ENCODE results near the gene C13orf46. TPM values are rescaled to one million over a fixed set of nuclear protein-coding genes. Genes with fewer than 3 reads are reported as not detected.
A peak's percentile ranks its signal among the peaks of the same experiment; 100 is the strongest.

Gene C13orf46
- total RNA-seq, 1 experiment from 2014 or later: not detected

- in situ Hi-C loops (cut with HindIII; ENCODE audit: low pct_unique_long_range_greater_than_20kb, low sequenced_read_pairs): no loop called here
- DNase-seq (ENCODE audit: low read depth): peak; percentile 36
These were observed 3.1 kb upstream of the C13orf46 start for GRCh38 chr13:113976711-113977684.

- in situ Hi-C loops (cut with HindIII; ENCODE audit: low pct_unique_long_range_greater_than_20kb, low sequenced_read_pairs): no loop called here
- no peak for DNase-seq (ENCODE audit: low read depth)
These were observed 1.5 kb upstream of the C13orf46 start for GRCh38 chr13:113975416-113975815.

GRCh38 chr13:113974304-113975281, 717 bp upstream of the C13orf46 start:
- in situ Hi-C loops (cut with HindIII; ENCODE audit: low pct_unique_long_range_greater_than_20kb, low sequenced_read_pairs): no loop called here
- DNase-seq (ENCODE audit: low read depth): no peak

DNA sequence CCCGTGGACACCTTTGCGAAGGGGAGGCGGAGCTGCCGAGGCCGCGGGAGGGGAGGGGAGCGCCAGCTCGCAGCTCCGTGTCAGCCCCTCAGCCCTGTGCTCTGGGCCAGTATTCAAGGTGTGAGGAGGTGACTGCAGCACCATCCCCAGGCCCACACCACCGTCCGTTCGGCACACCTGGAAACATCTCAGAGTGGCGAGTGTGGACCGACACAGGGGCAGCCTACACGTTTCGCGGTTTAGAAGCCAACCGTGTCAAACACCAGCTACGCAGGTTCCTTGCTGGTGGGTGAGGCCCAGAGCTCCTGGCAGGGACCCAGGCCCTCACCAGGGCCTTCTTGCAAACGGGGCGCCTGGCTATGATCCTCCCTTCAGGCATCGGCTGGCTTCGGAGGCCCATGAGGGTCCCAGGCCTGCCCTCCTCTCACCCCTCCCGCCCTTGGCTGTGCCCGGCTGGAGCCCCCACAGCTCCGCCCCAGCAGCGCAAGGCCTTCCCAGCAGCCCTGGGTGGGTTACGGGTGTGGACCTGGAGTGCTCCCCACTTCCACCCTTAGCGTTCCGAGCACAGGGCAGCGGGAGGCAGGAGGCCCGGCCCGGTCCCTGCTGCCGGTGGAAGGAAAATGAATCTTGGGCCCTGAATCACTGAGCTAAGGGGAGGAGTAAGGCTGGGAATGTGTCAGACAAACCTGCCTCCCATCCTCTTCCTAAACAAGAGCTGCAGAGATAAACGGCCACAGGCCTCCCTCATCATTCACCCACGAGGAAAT, 1.2 kb downstream of the C13orf46 start:
- DNase-seq (ENCODE audit: low read depth): no peak
- in situ Hi-C loops (cut with HindIII; ENCODE audit: low pct_unique_long_range_greater_than_20kb, low sequenced_read_pairs): no loop called here

DNA sequence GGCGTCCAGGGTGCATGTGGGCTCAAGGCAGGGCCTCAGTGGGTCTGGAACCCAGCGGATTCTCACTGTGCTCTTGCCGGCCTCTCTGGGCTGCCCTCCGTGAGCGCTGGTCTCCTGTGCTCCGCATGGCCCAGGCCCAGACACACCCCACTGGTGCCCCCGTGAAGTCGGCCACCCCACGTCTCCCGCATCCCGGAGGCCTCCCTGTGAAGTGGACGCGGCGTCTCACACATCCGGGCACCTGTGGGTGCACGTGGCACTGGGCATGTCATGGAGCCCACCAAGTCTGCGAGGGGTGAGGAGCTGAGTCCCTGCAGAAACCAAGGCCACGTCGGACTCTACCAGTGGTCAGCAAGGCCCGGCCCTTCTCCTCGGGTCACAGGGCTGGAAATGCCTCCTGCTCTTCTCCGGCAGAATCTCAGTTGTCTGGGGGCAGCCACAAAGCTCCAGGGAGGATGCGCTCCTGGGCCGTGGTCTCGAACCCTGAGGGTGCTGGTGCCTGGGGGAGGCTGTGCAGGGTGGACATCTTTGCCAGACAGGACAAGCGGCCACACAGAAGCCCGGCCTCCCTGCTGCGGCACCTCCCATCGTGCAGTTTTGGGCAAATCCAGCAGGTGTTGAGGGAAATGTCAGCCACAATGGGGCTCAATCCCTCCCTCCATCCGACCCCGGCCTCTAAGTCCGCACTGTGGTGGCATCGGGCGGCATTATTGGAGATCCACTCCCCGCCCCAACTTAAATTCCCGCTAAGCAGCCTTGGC, 2.2 kb downstream of the C13orf46 start:
- in situ Hi-C loops (cut with HindIII; ENCODE audit: low pct_unique_long_range_greater_than_20kb, low sequenced_read_pairs): no loop called here
- DNase-seq (ENCODE audit: low read depth): no peak

DNA sequence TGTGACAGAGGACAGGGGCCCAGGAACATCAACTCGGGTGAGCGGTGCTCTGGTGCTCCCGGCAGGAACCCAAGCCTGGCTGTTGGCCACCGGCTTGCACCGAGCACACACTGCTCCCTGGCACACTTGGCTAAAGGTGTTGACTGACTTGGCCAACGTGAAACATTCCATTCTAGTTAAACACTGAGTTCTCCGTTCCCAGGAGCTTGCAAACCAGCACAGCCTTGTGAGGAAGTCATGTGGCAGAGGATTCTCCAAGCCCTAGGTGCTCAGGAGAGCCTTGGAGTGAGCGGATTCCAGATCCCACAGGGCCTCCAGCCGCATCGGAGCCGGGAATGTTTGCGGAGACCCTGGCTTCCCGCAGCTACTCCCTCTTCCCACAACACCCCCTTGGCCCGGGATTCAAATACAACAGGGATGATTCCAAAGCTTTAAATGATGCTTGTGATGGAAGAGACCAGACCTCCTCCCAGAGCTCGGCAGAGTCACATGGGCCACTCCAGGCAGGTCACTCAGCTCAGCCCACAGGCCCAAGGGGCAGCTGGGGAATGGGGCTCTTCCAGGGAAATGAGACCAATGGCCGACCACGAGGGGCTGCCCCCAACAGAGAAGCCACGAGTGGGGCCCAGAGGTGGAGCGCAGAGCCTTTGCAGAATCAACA, 2.9 kb downstream of the C13orf46 start:
- DNase-seq (ENCODE audit: low read depth): no peak
- in situ Hi-C loops (cut with HindIII; ENCODE audit: low pct_unique_long_range_greater_than_20kb, low sequenced_read_pairs): no loop called here

- DNase-seq (ENCODE audit: low read depth): no peak
These were observed 3.8 kb downstream of the C13orf46 start for GRCh38 chr13:113969973-113970611.

DNA sequence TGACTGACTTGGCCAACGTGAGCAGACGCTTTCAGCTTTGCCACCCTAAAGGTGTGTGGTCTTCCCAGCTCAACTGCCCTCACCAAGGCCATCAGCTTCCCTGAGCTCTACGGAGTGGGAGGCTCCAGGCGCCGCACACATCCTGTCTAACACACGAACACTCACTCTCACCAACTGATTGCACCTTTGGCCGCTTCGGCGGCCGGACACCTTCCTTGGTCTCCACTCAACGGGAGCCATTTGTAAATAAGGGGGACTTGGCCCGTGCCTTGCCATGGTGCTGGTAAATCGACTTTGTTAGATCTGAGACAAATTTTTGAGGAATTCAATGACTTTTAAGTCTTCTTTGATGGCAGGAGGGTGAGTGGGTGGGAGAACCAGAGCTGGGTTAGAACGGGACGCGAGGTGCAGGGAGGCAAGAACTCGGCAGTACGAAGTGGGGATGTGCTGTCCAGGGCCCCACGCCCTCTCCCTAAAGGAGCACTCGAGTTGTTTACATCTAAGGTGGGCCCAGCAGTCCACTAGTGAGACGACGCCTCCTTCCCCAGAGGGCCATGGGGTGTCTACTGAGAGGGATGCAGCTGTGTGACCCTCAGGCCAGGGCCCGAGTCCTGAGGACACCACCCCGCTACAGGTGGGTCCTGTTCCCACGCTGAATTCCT, 4.4 kb downstream of the C13orf46 start:
- in situ Hi-C loops (cut with HindIII; ENCODE audit: low pct_unique_long_range_greater_than_20kb, low sequenced_read_pairs): no loop called here
- DNase-seq (ENCODE audit: low read depth): no peak

More at GRCh38 chr13:113969973-113970611, 3.8 kb downstream of the C13orf46 start:
- in situ Hi-C loops (cut with HindIII; ENCODE audit: low pct_unique_long_range_greater_than_20kb, low sequenced_read_pairs): no loop called here

DNA sequence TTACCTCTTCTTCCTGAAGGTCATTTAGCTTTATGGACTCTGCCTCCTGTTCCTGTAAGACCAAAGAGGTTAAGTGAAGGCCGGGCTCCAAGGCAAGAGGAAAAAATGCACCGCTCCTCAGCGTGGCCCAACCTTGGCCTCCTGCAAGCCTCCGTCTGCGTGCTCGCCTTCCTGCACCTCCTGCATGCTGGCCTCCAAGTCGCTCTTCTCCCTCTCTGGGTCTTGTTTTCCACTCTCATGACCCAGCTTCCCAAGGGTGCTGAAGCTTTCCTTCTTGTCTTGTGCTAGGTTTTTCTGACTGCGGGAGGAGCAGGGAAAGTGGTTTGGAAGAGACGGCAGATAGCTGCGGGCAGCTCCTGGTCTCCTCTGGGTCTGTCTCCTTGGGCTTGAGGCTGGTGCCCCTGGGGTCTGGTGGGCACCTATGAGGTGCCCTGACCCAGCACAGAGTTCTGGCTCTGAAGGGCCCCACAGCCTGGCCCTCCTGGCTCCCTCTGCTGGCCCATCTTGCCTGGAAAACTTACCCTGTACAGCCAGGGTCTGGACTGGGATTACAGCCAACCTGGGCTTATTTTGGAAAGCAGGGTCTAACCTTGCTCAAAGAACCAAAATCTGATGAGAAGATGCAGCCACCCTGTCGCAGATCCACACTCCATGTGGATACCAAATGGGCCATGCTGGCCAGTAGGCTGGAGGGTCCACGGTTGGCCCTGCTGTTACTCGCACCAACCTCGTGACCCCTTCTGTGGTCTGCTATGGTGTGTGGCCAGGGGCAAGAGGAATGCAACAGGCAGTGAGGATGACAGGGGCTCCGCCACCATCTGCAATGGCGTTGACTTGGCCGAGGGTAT, 5.2 kb downstream of the C13orf46 start:
- DNase-seq (ENCODE audit: low read depth): no peak
- in situ Hi-C loops (cut with HindIII; ENCODE audit: low pct_unique_long_range_greater_than_20kb, low sequenced_read_pairs): no loop called here

- in situ Hi-C loops (cut with HindIII; ENCODE audit: low pct_unique_long_range_greater_than_20kb, low sequenced_read_pairs): no loop called here
- DNase-seq (ENCODE audit: low read depth): no peak
These were observed 6.0 kb downstream of the C13orf46 start for GRCh38 chr13:113967729-113968462.

DNA sequence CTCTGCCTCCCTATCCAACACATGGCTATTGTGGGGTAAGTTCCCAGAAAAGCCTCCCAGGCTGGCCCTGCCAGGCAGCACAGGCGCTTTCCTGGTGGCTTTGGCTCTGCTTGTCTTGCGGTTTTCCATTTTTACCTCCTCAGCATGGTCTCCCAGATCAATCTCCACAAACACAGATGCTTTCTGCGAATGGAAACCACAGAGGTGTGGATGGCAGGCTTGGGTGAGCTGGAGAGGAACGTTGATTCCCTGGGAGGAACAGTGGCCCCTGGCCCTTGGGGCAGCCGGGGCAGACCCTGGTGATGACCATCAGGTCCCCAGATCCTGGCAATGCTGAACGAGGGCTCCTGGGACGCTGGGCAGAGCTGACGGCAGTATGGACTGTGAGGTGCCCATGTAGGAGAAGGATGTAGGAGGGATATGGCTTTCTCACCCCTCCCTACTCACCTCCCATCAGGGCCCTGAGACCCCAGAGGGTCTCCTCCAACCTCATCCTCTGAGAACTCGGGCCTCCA, 6.6 kb downstream of the C13orf46 start:
- DNase-seq (ENCODE audit: low read depth): no peak
- in situ Hi-C loops (cut with HindIII; ENCODE audit: low pct_unique_long_range_greater_than_20kb, low sequenced_read_pairs): no loop called here

- in situ Hi-C loops (cut with HindIII; ENCODE audit: low pct_unique_long_range_greater_than_20kb, low sequenced_read_pairs): no loop called here
- DNase-seq (ENCODE audit: low read depth): no peak
These were observed 7.7 kb downstream of the C13orf46 start for GRCh38 chr13:113965968-113966884.

GRCh38 chr13:113965383-113965874, 8.4 kb downstream of the C13orf46 start:
- no peak for DNase-seq (ENCODE audit: low read depth)
- in situ Hi-C loops (cut with HindIII; ENCODE audit: low pct_unique_long_range_greater_than_20kb, low sequenced_read_pairs): no loop called here
